H1 (cell line): ENCODE results near the gene CDH20. TPM values are rescaled to one million over a fixed set of nuclear protein-coding genes. Genes with fewer than 3 reads are reported as not detected.

Source experiments
- CTCF ChIA-PET: fragments of 300-600 bp; sonication (Branson Sonifier 250); formaldehyde crosslinking; loops from one replicate; lab custom pipeline; 2021; ENCODE audit not compliant: partially characterized antibody; lab: Charles Lee
- POLR2A ChIA-PET: fragments of 300-600 bp; sonication (Branson Sonifier 250); formaldehyde crosslinking; loops from one replicate; lab custom pipeline; 2021; ENCODE audit warnings: inconsistent platforms; ENCODE audit not compliant: partially characterized antibody; lab: Charles Lee
- DNase-seq, 2 experiments: peaks; one replicate each; pipeline versions ENCODE4 v3.0.0 to v3.0.0-alpha.2; 2010 to 2022; ENCODE audit warnings: low spot score in 2 of 2, low read depth in 1 of 2, mixed read lengths in 1 of 2
- FAIRE-seq: peaks from 2 replicates; lab custom pipeline; 2011; peaks lifted over from hg19 to GRCh38; lab: Jason Lieb, UNC
- H2AFZ ChIP-seq: 2 replicates; pipeline ENCODE4 v1.8.1; 2012; ENCODE audit warnings: low read length, inconsistent platforms
- H2AK5ac ChIP-seq: 2 replicates; pipeline ENCODE4 v1.6.1; 2013; ENCODE audit warnings: low read depth, low read length
- H2BK120ac ChIP-seq: replicated peaks from 2 replicates; pipeline ENCODE3; 2013; ENCODE audit warnings: low read depth, low read length, inconsistent platforms
- H2BK12ac ChIP-seq: 2 replicates; pipeline ENCODE4 v1.6.1; 2013; ENCODE audit warnings: low read depth, low read length
- H2BK15ac ChIP-seq: 2 replicates; pipeline ENCODE4 v1.6.1; 2013; ENCODE audit warnings: low read length
- H2BK20ac ChIP-seq: 2 replicates; pipeline ENCODE4 v1.6.1; 2013; ENCODE audit warnings: low read length
- H2BK5ac ChIP-seq: 2 replicates; pipeline ENCODE4 v1.6.1; 2013; ENCODE audit warnings: low read depth, low read length
- H3K14ac ChIP-seq: 2 replicates; pipeline ENCODE4 v1.6.1; 2013; ENCODE audit warnings: inconsistent platforms; ENCODE audit not compliant: insufficient read length
- H3K18ac ChIP-seq: 2 replicates; pipeline ENCODE4 v1.6.1; 2013; ENCODE audit warnings: low read length; ENCODE audit errors: extremely low read depth
- H3K23ac ChIP-seq: 2 replicates; pipeline ENCODE4 v1.6.1; 2013; ENCODE audit warnings: inconsistent platforms; ENCODE audit not compliant: insufficient read length
- H3K23me2 ChIP-seq: 2 replicates; pipeline ENCODE4 v1.6.1; 2013; ENCODE audit warnings: low read depth, low read length
- H3K27ac ChIP-seq: 2 replicates; pipeline ENCODE4 v1.6.1; 2011; ENCODE audit warnings: low read depth, low read length, inconsistent platforms
- H3K27me3 ChIP-seq, 4 experiments: replicated peaks in 1 of 4; 1 replicate in 1 of 4; 2 replicates in 3 of 4; pipeline versions ENCODE4 v1.6.1 to v1.8.1; 2011 to 2013; ENCODE audit warnings: low read length in 3 of 4, mild to moderate bottlenecking in 3 of 4, inconsistent platforms in 2 of 4, mixed read lengths in 2 of 4, moderate library complexity in 1 of 4; ENCODE audit not compliant: control insufficient read depth in 3 of 4, insufficient read depth in 3 of 4; ENCODE audit errors: extremely low read depth in 1 of 4
- H3K36me3 ChIP-seq, 4 experiments: 2 replicates each; pipeline versions ENCODE4 v1.6.1 to v1.8.1; 2011 to 2013; ENCODE audit warnings: mild to moderate bottlenecking in 4 of 4, low read length in 3 of 4, moderate library complexity in 2 of 4, control low read depth in 1 of 4, inconsistent platforms in 1 of 4; ENCODE audit not compliant: insufficient read depth in 4 of 4, control insufficient read depth in 2 of 4
- H3K4ac ChIP-seq: replicated peaks from 2 replicates; pipeline ENCODE3; 2013; ENCODE audit warnings: low read length, low read depth, mixed read lengths, inconsistent platforms; ENCODE audit not compliant: insufficient read length
- H3K4me1 ChIP-seq, 4 experiments: replicated peaks in 1 of 4; 1 replicate in 1 of 4; 2 replicates in 3 of 4; pipeline versions ENCODE4 v1.6.1 to v1.8.1; 2011 to 2013; ENCODE audit warnings: low read length in 3 of 4, inconsistent platforms in 2 of 4, mixed read lengths in 1 of 4; ENCODE audit not compliant: insufficient read depth in 4 of 4, control insufficient read depth in 3 of 4
- H3K4me2 ChIP-seq, 2 experiments: 2 replicates each; pipeline versions ENCODE4 v1.6.1 to v1.8.1; 2011 to 2013; ENCODE audit warnings: low read depth in 2 of 2, low read length in 2 of 2, control low read depth in 1 of 2, inconsistent platforms in 1 of 2, mild to moderate bottlenecking in 1 of 2; ENCODE audit not compliant: insufficient read depth in 1 of 2
- H3K4me3 ChIP-seq, 4 experiments: fragments of 200-600, 300-600 bp in 1 of 4; sonication (generic), shearing (Covaris generic), sonication (Bioruptor Twin) in 1 of 4; 2 replicates each; pipeline versions ENCODE4 v1.5.1 to v1.8.1; 2011 to 2016; ENCODE audit warnings: low read length in 4 of 4, low read depth in 3 of 4, control low read depth in 2 of 4, inconsistent platforms in 2 of 4, mild to moderate bottlenecking in 2 of 4, mixed read lengths in 1 of 4, moderate library complexity in 1 of 4; ENCODE audit not compliant: insufficient read depth in 2 of 4; ENCODE audit errors: extremely low read depth in 1 of 4
- H3K56ac ChIP-seq: replicated peaks from 2 replicates; pipeline ENCODE3; 2013; ENCODE audit warnings: low read depth, mild to moderate bottlenecking, mixed read lengths, low read length, inconsistent platforms; ENCODE audit not compliant: insufficient read length
- H3K79me1 ChIP-seq: 2 replicates; pipeline ENCODE4 v1.6.1; 2013; ENCODE audit warnings: low read depth, low read length, control low read depth
- H3K79me2 ChIP-seq, 2 experiments: 2 replicates each; pipeline versions ENCODE4 v1.6.1 to v1.8.1; 2012 to 2013; ENCODE audit warnings: low read length in 2 of 2, mild to moderate bottlenecking in 2 of 2, inconsistent platforms in 1 of 2; ENCODE audit not compliant: insufficient read depth in 2 of 2, control insufficient read depth in 1 of 2
- H3K9ac ChIP-seq, 4 experiments: replicated peaks in 1 of 4; 1 replicate in 1 of 4; 2 replicates in 3 of 4; pipeline versions ENCODE4 v1.6.1 to v1.8.1; 2011 to 2013; ENCODE audit warnings: low read depth in 3 of 4, low read length in 3 of 4, control low read depth in 2 of 4, mild to moderate bottlenecking in 2 of 4, moderate library complexity in 2 of 4, inconsistent platforms in 1 of 4; ENCODE audit errors: extremely low read depth in 1 of 4
- H3K9me3 ChIP-seq, 2 experiments: 2 replicates each; pipeline versions ENCODE4 v1.6.1 to v1.8.1; 2012 to 2013; ENCODE audit warnings: mild to moderate bottlenecking in 2 of 2, moderate library complexity in 2 of 2, control low read depth in 1 of 2, inconsistent platforms in 1 of 2, low read depth in 1 of 2, low read length in 1 of 2, mixed read lengths in 1 of 2; ENCODE audit not compliant: insufficient read depth in 2 of 2
- H4K20me1 ChIP-seq, 2 experiments: replicated peaks in 1 of 2; 2 replicates each; pipeline versions ENCODE3 to v1.8.1; 2011 to 2013; ENCODE audit warnings: inconsistent platforms in 2 of 2, low read length in 2 of 2, mild to moderate bottlenecking in 1 of 2; ENCODE audit not compliant: insufficient read depth in 2 of 2, control insufficient read depth in 1 of 2
- H4K5ac ChIP-seq: 2 replicates; pipeline ENCODE4 v1.6.1; 2013; ENCODE audit warnings: low read length, low read depth, mixed read lengths, inconsistent platforms; ENCODE audit not compliant: insufficient read length
- H4K8ac ChIP-seq: 2 replicates; pipeline ENCODE4 v1.8.0; 2013; ENCODE audit warnings: mild to moderate bottlenecking, moderate library complexity, low read length, inconsistent platforms; ENCODE audit not compliant: insufficient read depth; ENCODE audit errors: extremely low read depth
- H4K91ac ChIP-seq: replicated peaks from 2 replicates; pipeline ENCODE3; 2013; ENCODE audit warnings: low read length, mixed read lengths, inconsistent platforms; ENCODE audit not compliant: insufficient read length
- BCL11A ChIP-seq, 2 experiments: IDR thresholded peaks; one replicate each; pipeline ENCODE4 v1.6.1; 2011; ENCODE audit warnings: low read depth in 2 of 2, low read length in 2 of 2, mild to moderate bottlenecking in 2 of 2
- CREB1 ChIP-seq: IDR thresholded peaks from 2 replicates; pipeline ENCODE4 v1.6.1; 2012; ENCODE audit warnings: inconsistent platforms
- RNF2 ChIP-seq: fragments of 200-900, 300-1000 bp; sonication (generic); IDR thresholded peaks from 2 replicates; pipeline ENCODE4 v1.7.1; 2016; ENCODE audit warnings: borderline replicate concordance, low read depth, mild to moderate bottlenecking, antibody characterized with exemption, low read length; ENCODE audit not compliant: poor library complexity, severe bottlenecking; ENCODE audit errors: missing control alignments
- WGBS, 2 experiments: shearing (Covaris generic) in 1 of 2; methylation state at CpG; one replicate each; pipeline versions ENCODE4 v1.1.6 to v1.1.7; 2013 to 2015; ENCODE audit warnings: low lambda C conversion rate in 2 of 2, mixed read lengths in 2 of 2, inconsistent platforms in 1 of 2, low coverage in 1 of 2, missing lambda C conversion rate in 1 of 2; ENCODE audit not compliant: insufficient replicate concordance in 2 of 2, insufficient coverage in 1 of 2, insufficient read length in 1 of 2; ENCODE audit errors: extremely low coverage in 1 of 2, missing lambda C conversion rate in 1 of 2; 5-methylcytosine and 5-hydroxymethylcytosine counted together
- polyA plus RNA-seq, 7 experiments: library from polyadenylated mRNA; depleted of rRNA in 3 of 7; stranded (reverse) in 5 of 7; unstranded in 2 of 7; fragments of >200 nt in 5 of 7; fragments of 200-250 nt in 2 of 7; gene quantifications; 1 replicate in 5 of 7; 2 replicates in 1 of 7; 4 replicates in 1 of 7; pipeline versions ENCODE4 v1.2.1 to v1.2.3, GENCODE V29; 2011 to 2013; ENCODE audit warnings: missing spikeins in 2 of 7, mixed read lengths in 2 of 7
- total RNA-seq: library from RNA; stranded (reverse); fragmentation: NEBNext Ultra II Directional; extraction: Animal tissue kit (Norgen Biotek cat#: 25700); gene quantifications from 2 replicates; pipeline ENCODE4 v1.2.1, GENCODE V29; 2021

CDH20 gene
- total and polyA plus RNA-seq, 2 of the 8 experiments (the other 6 are each of a cell fraction or from before 2014, with no cell fraction given), result 0.07 to 0.12 TPM

- FAIRE-seq (no peak), DNase-seq (no peak)
- no peak overlapping the region for H3K4me2 ChIP-seq
- ChIA-PET CTCF (interaction anchor here (0.7 to 2.9 kb wide), 9 partner anchors 11 to 1494 kb away, joined by 3 to 15 read pairs (median 4); no protein-coding TSS in a partner anchor), POLR2A (no interaction called here)
- no peak overlapping the region for H2AK5ac ChIP-seq
- H3K4me3 ChIP-seq, result no peak overlapping the region
- no peak overlapping the region for H4K91ac ChIP-seq
- H2BK5ac ChIP-seq, result no peak overlapping the region
- no peak overlapping the region for H2BK20ac ChIP-seq
- no peak overlapping the region for H3K9ac ChIP-seq
- H3K27me3 ChIP-seq, result peaks cover 1 to 10% (median 8%) of the 10 kb centered on the region in 4 experiments; a peak in 6 of 7 replicates
- 88% methylated on average over 1 of the region's 1 CpG; no CpG with 5 or more reads in 1 of the 2 experiments for WGBS, 2 experiments
- H3K79me2 ChIP-seq, result no peaks in the 10 kb centered on the region
- no peak overlapping the region for H4K8ac ChIP-seq
- no peak overlapping the region for H3K14ac ChIP-seq
- H3K9me3 ChIP-seq, result no peaks in the 10 kb centered on the region
- H3K36me3 ChIP-seq, result no peaks in the 10 kb centered on the region
- no peak overlapping the region for H3K18ac ChIP-seq
- H2BK120ac ChIP-seq, result no peak overlapping the region
- no peak overlapping the region for H2BK15ac ChIP-seq
- H2BK12ac ChIP-seq, result no peak overlapping the region; the same call in 1 of the 2 replicates
- no peaks in the 10 kb centered on the region for H3K23me2 ChIP-seq
- H3K4me1 ChIP-seq, result no peaks in the 10 kb centered on the region; a peak in 1 of 7 replicates
- no peak overlapping the region for H2AFZ ChIP-seq
- no peak overlapping the region for H4K5ac ChIP-seq
- no peak overlapping the region for H3K27ac ChIP-seq
- no peak overlapping the region for H3K56ac ChIP-seq
- no peaks in the 10 kb centered on the region for H3K79me1 ChIP-seq
- H4K20me1 ChIP-seq, result no peaks in the 10 kb centered on the region
- no peak overlapping the region for H3K23ac ChIP-seq
- no peak overlapping the region for H3K4ac ChIP-seq
- TF ChIP-seq CREB1 (no peak), RNF2 (no peak), BCL11A (IDR thresholded peaks at IDR 0.05; ENCODE audit: low read depth in 2 of 2, low read length in 2 of 2) (no peak)
Measured at GRCh38 chr18:61583548-61583947, 250.3 kb downstream of the CDH20 start.
